Uterus (tissue), 2 donors: ENCODE data around the gene ARHGAP31.

Experiments
- POLR2A ChIP-seq, 2 donors: fragments of 450-650 bp; IDR thresholded peaks; one replicate each; pipeline ENCODE4 v1.6.1; 2016; ENCODE audit warnings: antibody characterized with exemption in 2 of 2, mild to moderate bottlenecking in 1 of 2, moderate library complexity in 1 of 2
- TF ChIP-seq, protein P1 (sequence below), 4 experiments: fragments of 200-600 bp in 2 of 4; fragments of 450-650 bp in 2 of 4; sonication (generic) in 2 of 4; IDR thresholded peaks; one replicate each; pipeline ENCODE4 v1.5.1; 2016 to 2019; ENCODE audit warnings: antibody characterized with exemption in 4 of 4, mild to moderate bottlenecking in 2 of 4, moderate library complexity in 1 of 4

DNA sequence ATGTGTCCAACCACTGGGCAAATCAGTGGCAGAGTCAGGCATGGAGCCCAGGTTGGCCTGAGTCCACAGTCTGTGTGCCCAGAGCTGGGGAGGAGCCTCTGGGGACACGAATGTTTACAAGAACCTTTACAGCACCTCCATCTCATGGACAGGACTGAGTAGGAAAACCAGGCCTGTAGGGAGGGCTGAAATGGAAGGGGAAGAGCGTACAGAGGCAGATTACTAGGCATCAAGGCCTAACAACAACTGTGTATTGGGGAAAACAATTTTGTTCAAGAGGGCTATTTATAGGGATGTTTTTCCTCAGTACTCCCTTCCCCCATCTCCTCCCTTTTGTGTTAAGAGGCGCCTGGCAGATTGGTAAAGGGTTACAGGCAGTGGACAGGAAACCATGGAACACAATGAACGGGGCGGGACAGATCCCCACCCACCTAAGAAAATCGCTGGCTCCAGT lies 15.1 kb upstream of the ARHGAP31 start:
- TF ChIP-seq, protein P1, sequence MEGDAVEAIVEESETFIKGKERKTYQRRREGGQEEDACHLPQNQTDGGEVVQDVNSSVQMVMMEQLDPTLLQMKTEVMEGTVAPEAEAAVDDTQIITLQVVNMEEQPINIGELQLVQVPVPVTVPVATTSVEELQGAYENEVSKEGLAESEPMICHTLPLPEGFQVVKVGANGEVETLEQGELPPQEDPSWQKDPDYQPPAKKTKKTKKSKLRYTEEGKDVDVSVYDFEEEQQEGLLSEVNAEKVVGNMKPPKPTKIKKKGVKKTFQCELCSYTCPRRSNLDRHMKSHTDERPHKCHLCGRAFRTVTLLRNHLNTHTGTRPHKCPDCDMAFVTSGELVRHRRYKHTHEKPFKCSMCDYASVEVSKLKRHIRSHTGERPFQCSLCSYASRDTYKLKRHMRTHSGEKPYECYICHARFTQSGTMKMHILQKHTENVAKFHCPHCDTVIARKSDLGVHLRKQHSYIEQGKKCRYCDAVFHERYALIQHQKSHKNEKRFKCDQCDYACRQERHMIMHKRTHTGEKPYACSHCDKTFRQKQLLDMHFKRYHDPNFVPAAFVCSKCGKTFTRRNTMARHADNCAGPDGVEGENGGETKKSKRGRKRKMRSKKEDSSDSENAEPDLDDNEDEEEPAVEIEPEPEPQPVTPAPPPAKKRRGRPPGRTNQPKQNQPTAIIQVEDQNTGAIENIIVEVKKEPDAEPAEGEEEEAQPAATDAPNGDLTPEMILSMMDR (IDR thresholded peaks at IDR 0.05) = no peak
- TF ChIP-seq POLR2A (IDR thresholded peaks at IDR 0.05) = no peak
